Type B pancreatic cell (in vitro differentiated cells): ENCODE results near the gene NDFIP2. TPM values are rescaled to one million over a fixed set of nuclear protein-coding genes. Genes with fewer than 3 reads are reported as not detected.

ENCODE experiments used
- DNase-seq: peaks from one replicate; pipeline ENCODE4 v3.0.0; 2021; ENCODE audit warnings: mixed read lengths; ENCODE audit not compliant: unreplicated experiment; ENCODE audit errors: extremely low spot score
- H3K27ac Mint-ChIP-seq: 2 replicates; pipeline ENCODE4 v1.8.0; 2021; ENCODE audit warnings: mild to moderate bottlenecking, mixed read lengths
- H3K27me3 Mint-ChIP-seq: 2 replicates; pipeline ENCODE4 v1.8.0; 2021; ENCODE audit warnings: mixed read lengths
- H3K36me3 Mint-ChIP-seq: 2 replicates; pipeline ENCODE4 v1.8.0; 2021; ENCODE audit warnings: mixed read lengths
- H3K4me1 Mint-ChIP-seq: one replicate; pipeline ENCODE4 v1.8.0; 2021; ENCODE audit warnings: mixed read lengths; ENCODE audit not compliant: unreplicated experiment
- H3K4me3 Mint-ChIP-seq: 2 replicates; pipeline ENCODE4 v1.8.0; 2021; ENCODE audit warnings: mild to moderate bottlenecking, mixed read lengths
- H3K9me3 Mint-ChIP-seq: 2 replicates; pipeline ENCODE4 v1.8.0; 2021; ENCODE audit warnings: mixed read lengths
- total RNA-seq: library from RNA; stranded (reverse); gene quantifications from 2 replicates; pipeline ENCODE4 v1.2.1, GENCODE V29; 2021; ENCODE audit warnings: low replicate concordance
- TF ChIP-seq, protein P1 (sequence below): fragments of 200-600 bp; sonication (generic); conservative IDR thresholded peaks from 2 replicates; pipeline ENCODE4 v1.5.0; 2021; ENCODE audit warnings: antibody characterized with exemption, mild to moderate bottlenecking

Gene NDFIP2
- total RNA-seq, 1 donor from 2014 or later = 41.7 TPM

DNA sequence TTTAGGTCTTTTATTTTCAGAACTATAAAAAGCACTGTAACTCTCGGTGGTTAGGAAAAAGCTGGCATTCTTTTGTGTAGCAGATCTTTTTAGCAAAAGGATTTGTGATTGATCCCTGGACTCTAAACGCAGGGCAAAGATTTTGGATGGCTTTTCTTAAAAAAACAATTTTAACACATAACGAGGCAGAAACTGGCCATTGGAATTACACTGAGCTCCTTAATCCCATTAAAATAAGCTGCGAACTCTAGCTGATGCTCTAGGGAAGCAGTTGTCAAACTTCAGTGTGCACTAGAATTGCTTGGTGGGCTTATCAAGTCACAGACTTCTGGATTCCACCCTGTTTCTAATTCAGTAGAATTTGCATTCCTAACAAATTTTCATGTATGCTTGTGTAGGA is 33.8 kb upstream of the NDFIP2 start:
- Mint-ChIP-seq H3K27me3 (no peaks in the 10 kb centered on the region), H3K36me3 (no peaks in the 10 kb centered on the region), H3K27ac (no peak overlapping the region), H3K9me3 (no peaks in the 10 kb centered on the region), H3K4me1 (no peaks in the 10 kb centered on the region), H3K4me3 (no peak overlapping the region)
- TF ChIP-seq, protein P1, sequence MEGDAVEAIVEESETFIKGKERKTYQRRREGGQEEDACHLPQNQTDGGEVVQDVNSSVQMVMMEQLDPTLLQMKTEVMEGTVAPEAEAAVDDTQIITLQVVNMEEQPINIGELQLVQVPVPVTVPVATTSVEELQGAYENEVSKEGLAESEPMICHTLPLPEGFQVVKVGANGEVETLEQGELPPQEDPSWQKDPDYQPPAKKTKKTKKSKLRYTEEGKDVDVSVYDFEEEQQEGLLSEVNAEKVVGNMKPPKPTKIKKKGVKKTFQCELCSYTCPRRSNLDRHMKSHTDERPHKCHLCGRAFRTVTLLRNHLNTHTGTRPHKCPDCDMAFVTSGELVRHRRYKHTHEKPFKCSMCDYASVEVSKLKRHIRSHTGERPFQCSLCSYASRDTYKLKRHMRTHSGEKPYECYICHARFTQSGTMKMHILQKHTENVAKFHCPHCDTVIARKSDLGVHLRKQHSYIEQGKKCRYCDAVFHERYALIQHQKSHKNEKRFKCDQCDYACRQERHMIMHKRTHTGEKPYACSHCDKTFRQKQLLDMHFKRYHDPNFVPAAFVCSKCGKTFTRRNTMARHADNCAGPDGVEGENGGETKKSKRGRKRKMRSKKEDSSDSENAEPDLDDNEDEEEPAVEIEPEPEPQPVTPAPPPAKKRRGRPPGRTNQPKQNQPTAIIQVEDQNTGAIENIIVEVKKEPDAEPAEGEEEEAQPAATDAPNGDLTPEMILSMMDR = no peak
- no peak for DNase-seq

DNA sequence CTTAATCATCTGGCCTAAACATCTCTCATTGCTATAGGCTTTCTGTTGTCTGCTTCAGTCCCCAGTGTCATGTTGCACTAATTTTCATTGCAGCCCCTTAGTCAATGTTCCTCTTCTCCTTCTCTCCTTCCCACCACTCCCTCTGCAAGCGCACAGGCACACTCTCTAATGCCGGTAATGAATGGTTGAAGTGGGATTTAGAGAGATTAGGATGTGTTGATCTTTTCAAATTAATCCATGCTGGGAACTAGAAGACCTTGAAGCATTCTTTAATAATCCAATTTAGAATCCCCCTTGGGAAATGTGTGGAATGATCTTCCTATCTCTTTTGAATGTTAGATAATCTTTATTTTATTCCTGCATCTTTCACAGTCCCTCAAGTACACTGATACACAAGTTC is 33.2 kb upstream of the NDFIP2 start:
- Mint-ChIP-seq H3K27ac (no peak overlapping the region), H3K4me1 (no peaks in the 10 kb centered on the region), H3K27me3 (no peaks in the 10 kb centered on the region), H3K36me3 (no peaks in the 10 kb centered on the region), H3K9me3 (no peaks in the 10 kb centered on the region), H3K4me3 (no peak overlapping the region)
- no peak for DNase-seq
- TF ChIP-seq, protein P1 = no peak

DNA sequence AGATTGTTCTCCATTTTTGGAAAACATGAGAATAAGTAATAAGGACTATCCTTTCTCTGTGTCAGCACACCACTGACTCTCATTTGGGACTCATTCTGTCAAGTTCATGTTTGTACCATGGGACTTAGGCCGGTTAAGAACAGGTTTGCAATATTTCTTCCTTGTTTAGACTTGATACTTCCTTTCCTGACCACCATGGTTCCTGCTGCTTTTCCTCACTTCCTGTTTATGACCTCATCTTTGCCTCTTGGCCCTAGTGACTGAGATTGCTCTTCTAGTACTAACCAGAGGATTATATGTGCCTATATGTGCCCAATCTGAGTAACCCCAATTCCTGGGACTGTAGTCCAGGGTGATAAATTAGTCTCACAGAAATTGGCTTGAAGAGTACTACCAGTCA is 32.5 kb upstream of the NDFIP2 start:
- Mint-ChIP-seq H3K4me1 (no peaks in the 10 kb centered on the region), H3K36me3 (no peaks in the 10 kb centered on the region), H3K4me3 (no peak overlapping the region), H3K9me3 (no peaks in the 10 kb centered on the region), H3K27me3 (no peaks in the 10 kb centered on the region), H3K27ac (no peak overlapping the region)
- TF ChIP-seq, protein P1 = no peak
- DNase-seq = no peak

DNA sequence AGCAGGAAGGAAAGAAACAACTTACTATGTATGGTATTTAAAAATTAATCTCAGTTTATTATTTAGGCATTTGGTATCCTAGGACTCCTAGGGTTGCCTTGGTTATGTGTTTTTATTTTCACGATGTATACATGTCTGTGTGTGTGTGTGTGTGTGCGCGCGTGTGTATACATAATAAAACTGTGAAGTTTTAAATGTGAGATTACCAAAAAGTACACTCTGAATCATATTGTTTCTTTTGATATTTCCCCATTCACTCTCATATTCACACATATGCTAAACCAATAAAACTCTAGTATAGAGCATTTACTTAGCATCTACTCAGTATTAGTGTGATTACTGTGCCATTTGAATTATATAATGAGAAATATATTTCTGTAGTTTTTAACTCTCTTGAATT is 30.8 kb upstream of the NDFIP2 start:
- Mint-ChIP-seq H3K27me3 (no peaks in the 10 kb centered on the region), H3K27ac (no peak overlapping the region), H3K4me3 (no peak overlapping the region), H3K9me3 (no peaks in the 10 kb centered on the region), H3K36me3 (no peaks in the 10 kb centered on the region), H3K4me1 (no peaks in the 10 kb centered on the region)
- no peak for DNase-seq
- TF ChIP-seq, protein P1 = no peak

DNA sequence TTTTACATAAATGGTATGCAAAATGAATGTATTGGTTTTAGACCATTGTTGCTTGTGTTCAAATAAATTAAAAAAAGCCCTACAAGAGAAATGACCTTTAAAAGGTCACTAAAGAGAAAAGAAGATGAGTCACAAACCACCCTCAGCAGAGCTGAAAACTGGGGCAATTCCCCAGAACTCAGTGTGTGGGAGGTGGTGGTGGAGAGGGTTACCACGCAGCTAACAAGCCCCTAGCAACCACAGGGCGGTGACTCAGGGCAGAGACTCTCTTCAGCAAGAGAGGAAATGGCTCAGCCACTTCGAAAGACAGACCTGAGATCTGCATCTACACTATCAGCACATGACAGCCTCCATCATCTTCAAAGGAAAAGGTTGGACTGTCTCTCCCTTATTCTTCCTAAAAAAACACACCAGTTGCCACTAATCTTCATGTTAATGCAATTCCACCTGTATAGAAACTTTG is 29.4 kb upstream of the NDFIP2 start:
- H3K27me3 Mint-ChIP-seq = no peaks in the 10 kb centered on the region
- H3K9me3 Mint-ChIP-seq = peaks cover 5% of the 10 kb centered on the region
- TF ChIP-seq, protein P1 = no peak
- DNase-seq = no peak
- H3K27ac Mint-ChIP-seq = no peak overlapping the region
- peaks cover 5% of the 10 kb centered on the region for H3K4me1 Mint-ChIP-seq
- H3K36me3 Mint-ChIP-seq = peaks cover 3% of the 10 kb centered on the region
- H3K4me3 Mint-ChIP-seq = no peak overlapping the region
